Activated CD8-positive, alpha-beta memory T cell treated with anti-CD3 and anti-CD28 coated beads for 36 hours (primary cell): ENCODE results near the gene OPN4. TPM values are rescaled to one million over a fixed set of nuclear protein-coding genes. Genes with fewer than 3 reads are reported as not detected.
"Not testable (repeated sequence)": the region's sequence is repeated elsewhere in the genome, so short reads cannot be mapped to it uniquely, and the experiment has no call there.

Experiments used
- CTCF ChIA-PET: fragments of 350-600 bp; sonication (Branson Sonifier 250); formaldehyde crosslinking; loops from one replicate; lab custom pipeline; 2021; ENCODE audit warnings: antibody characterized with exemption; lab: Charles Lee
- POLR2A ChIA-PET: fragments of 350-600 bp; sonication (Branson Sonifier 250); formaldehyde crosslinking; loops from one replicate; lab custom pipeline; 2021; ENCODE audit warnings: antibody characterized with exemption; lab: Charles Lee
- total RNA-seq, 2 experiments: library from RNA; stranded (reverse); gene quantifications; one replicate each; pipeline ENCODE4 v1.2.3, GENCODE V29; 2021

OPN4 gene
- total RNA-seq: not detected

DNA sequence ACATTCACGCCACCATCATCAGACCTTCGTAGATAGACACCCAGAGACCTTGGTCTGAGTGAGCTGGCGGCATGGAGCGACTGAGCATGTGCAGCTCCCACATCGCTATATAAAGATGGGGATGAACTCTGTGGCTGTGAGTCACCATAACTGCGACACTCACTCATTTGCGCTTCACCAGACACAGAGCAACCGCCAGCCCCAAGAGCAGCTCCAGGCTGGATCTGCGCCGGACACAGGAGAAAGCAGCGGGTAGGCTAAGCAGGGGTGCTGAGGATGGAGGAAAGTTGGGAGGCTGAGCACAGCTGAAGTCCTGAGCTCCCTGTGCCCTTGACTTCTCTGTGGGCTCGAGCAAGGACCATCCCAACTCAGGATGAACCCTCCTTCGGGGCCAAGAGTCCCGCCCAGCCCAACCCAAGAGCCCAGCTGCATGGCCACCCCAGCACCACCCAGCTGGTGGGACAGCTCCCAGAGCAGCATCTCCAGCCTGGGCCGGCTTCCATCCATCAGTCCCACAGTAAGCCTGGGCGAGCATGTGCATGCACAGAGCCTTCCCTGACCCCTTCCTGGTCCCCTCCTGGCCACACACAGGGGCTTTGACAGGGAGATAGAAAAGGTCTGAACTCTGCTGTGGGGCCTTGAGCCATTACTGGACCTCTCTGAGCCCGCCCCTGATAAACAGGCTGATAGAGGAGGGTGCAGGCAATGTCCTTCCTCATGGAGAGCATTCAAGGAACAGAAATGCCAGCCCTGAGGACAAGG, at the start of gene OPN4:
OPN4 (plus strand) TSS at position 137 of the 762 bp plus-strand sequence; CDS start at position 374, 237 bp downstream.
- POLR2A ChIA-PET: no interaction called here
- CTCF ChIA-PET: no interaction called here

GRCh38 chr10:86607674-86608073, 46.7 kb upstream of the OPN4 start:
- ChIA-PET POLR2A (no interaction called here), CTCF (no interaction called here)

- ChIA-PET POLR2A (no interaction called here), CTCF (interaction anchor here (0.8 kb wide), 1 partner anchor 25 kb away, joined by 3 read pairs; no protein-coding TSS in a partner anchor)
Observed at GRCh38 chr10:86609920-86610319, 44.4 kb upstream of the OPN4 start.

DNA sequence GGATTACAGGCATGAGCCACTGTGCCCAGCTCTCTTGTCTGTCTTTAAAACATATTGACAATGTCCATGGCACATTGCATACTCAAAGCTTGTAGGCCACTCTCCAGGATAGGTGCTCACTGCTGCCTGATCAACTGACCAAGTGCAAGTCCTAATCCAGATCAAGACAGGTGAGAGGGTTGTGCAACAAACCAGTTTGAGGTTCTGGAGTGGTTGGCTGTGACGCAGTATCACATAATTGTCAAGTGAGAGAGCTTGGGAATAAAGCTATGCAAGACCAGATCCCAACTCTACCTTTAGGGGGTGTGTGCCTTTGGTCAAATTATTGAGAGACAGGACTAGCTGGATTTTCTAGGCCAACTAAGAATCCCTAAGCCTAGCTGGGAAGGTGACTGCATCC, 43.0 kb upstream of the OPN4 start:
- POLR2A ChIA-PET: no interaction called here
- CTCF ChIA-PET: no interaction called here

GRCh38 chr10:86613096-86613495, 41.3 kb upstream of the OPN4 start:
- POLR2A ChIA-PET: no interaction called here

GRCh38 chr10:86613905-86614304, 40.4 kb upstream of the OPN4 start:
- ChIA-PET CTCF (interaction anchor here (1.0 kb wide), 1 partner anchor 55 kb away, joined by 4 read pairs; no protein-coding TSS in a partner anchor), POLR2A (no interaction called here)

More at GRCh38 chr10:86613096-86613495, 41.3 kb upstream of the OPN4 start:
- CTCF ChIA-PET: interaction anchor here (1.0 kb wide), 1 partner anchor 54 kb away, joined by 4 read pairs; no protein-coding TSS in a partner anchor

DNA sequence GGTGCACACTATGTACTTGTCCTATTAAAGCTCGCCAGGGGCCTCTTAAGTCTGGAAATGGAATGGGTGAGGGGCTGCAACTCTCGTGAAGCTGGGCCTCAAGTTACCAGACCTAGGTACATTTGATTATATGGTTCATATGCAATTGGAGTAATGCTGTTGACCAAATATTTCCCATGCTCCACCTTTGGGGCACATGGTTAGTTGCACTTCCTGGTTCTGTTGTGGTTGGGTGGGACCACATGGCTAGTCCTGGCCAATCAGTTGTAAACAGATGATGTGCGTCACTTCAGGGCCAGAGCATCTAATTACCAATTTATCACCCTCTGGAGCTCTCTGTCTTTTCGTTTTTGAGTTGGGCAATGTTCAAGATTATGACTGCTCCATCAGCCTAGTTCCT, 39.5 kb upstream of the OPN4 start:
- CTCF ChIA-PET: no interaction called here
- POLR2A ChIA-PET: no interaction called here

GRCh38 chr10:86617278-86617677, 37.1 kb upstream of the OPN4 start:
- POLR2A ChIA-PET, CTCF ChIA-PET: not testable (repeated sequence)

DNA sequence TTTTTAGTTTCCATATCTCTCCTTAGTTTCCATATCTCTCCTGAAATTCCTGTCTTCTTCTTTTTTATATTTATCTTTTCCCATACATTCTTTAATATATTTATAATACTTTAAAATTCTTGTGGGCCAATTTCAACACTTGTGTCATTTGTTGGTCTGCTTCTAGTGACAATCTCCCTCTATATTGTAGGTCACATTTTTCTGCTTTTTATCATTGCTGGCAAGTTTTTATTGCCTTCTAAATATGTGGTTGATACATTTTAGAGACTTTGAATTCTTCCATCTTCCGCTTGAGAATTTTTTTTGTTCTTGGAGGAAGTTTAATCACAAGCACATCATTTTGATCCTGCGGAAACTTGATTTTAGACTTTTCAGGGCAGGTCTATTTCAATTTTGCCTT, 26.0 kb upstream of the OPN4 start:
- POLR2A ChIA-PET: no interaction called here
- CTCF ChIA-PET: no interaction called here

DNA sequence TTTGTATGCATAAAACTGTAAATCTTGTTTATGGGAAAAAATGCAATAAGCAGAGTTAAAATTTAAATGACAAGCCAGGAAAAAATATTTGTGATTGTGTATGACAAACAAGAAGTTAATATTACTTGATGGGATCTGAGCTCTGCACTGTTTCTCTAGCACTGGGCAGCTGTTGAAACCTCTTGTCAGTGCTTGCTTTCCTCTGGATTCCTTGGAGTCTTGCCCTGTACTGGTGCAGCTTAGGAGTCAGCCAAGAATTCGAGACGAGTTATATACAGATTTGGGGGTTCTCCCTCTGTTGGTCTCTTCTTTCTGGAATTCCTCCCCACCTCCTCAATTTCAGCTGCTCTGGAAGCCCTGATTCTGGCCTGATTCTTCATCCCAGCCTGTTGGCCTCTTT, 24.3 kb upstream of the OPN4 start:
- ChIA-PET POLR2A (no interaction called here), CTCF (interaction anchor here (0.6 kb wide), 1 partner anchor 108 kb away, joined by 3 read pairs; no protein-coding TSS in a partner anchor)

- CTCF ChIA-PET: interaction anchor here (0.8 kb wide), 1 partner anchor 232 kb away, joined by 3 read pairs; no protein-coding TSS in a partner anchor
- POLR2A ChIA-PET: no interaction called here
Observed at GRCh38 chr10:86632009-86632800, 22.1 kb upstream of the OPN4 start.

DNA sequence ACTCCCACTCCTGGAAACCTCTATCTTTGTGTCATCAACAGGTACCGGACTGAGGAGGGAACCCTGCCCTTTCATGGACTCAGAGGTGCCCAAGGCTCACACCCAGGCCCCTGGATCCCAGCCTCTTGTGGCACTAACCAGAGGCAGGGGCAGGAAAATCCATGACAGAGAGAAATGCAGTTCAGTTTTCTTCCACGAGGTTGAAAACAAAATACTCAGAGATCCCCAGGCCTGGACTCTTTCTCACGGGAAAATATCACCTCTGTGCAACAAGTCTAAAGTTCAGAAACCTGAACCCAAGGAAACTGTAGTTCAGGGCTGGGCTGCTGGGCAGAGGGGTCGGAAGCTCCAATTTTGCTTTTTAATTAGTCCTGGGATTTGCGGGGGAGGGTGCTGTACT, 21.4 kb upstream of the OPN4 start:
- ChIA-PET POLR2A (no interaction called here), CTCF (no interaction called here)

GRCh38 chr10:86635402-86635801, 18.9 kb upstream of the OPN4 start:
- POLR2A ChIA-PET: no interaction called here
- CTCF ChIA-PET: no interaction called here

DNA sequence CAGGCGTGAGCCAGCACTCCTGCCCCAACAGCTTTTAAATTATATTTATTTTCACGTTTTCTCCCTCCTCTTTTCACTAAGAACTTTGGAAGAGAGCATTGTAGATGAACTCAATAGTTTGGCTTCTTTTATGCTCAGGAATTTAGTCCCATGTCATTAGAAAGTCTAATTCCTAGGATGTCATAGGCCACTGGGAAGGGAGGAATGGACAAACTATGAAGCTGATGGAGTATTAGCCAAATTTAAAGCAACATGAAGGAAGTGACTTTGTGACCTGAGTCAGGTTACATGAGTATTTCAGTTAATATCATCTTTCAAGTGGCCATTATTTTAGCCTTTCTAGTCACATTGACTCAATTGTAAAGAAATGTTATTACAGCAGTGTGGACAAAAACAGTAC, 18.0 kb upstream of the OPN4 start:
- ChIA-PET POLR2A (no interaction called here), CTCF (no interaction called here)

- CTCF ChIA-PET: no interaction called here
- POLR2A ChIA-PET: no interaction called here
Observed at GRCh38 chr10:86642021-86642420, 12.3 kb upstream of the OPN4 start.

DNA sequence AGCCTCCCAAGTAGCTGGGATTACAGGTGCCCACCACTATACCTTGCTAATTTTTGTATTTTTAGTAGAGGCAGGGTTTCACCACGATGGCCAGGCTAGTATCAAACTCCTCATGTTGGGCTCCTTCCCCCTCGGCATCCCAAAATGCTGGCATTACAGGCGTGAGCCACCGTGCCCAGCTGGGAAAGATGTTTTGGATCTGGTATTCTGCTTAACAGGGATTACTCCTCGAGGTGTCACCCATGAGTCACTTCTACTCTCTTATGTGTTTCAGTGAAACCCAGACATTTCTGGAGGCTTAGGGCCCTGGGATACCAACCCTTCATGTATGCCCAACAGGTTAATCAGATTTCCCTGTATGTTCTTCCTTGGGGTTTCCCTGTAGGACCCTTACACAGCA, 11.8 kb upstream of the OPN4 start:
- ChIA-PET POLR2A (no interaction called here), CTCF (no interaction called here)

DNA sequence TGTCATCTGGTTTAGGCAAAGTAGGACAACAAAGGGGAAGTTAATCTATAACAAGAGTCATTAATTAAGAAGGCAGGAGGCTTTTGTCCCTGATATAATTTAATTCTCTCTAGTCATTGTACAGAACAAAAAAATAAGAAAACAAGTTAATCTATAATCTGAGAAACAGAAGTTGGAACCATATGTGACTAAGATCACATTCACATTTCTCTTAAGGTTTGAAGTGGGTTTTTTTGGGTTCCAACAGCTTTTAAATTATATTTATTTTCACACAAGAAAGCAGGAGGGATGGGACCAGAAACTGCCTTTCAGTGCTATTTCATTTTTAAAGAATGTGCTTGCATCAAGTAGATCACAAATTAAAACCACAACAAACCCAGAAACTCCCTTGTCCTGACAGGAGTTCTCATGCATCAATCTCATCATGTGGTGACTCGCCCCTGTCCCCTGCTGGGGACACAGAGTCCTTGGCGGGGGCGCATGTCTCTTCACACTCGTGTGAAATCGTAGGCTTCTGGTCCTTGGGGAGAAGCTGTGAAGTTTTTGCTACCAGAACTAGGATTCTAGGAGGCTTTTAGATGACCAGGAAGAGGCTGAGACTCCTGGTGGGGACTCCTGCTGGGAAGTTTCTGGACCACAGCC, 10.1 kb upstream of the OPN4 start:
- CTCF ChIA-PET: no interaction called here
- POLR2A ChIA-PET: no interaction called here

- ChIA-PET POLR2A (no interaction called here), CTCF (no interaction called here)
Observed at GRCh38 chr10:86644794-86645445, 9.4 kb upstream of the OPN4 start.

DNA sequence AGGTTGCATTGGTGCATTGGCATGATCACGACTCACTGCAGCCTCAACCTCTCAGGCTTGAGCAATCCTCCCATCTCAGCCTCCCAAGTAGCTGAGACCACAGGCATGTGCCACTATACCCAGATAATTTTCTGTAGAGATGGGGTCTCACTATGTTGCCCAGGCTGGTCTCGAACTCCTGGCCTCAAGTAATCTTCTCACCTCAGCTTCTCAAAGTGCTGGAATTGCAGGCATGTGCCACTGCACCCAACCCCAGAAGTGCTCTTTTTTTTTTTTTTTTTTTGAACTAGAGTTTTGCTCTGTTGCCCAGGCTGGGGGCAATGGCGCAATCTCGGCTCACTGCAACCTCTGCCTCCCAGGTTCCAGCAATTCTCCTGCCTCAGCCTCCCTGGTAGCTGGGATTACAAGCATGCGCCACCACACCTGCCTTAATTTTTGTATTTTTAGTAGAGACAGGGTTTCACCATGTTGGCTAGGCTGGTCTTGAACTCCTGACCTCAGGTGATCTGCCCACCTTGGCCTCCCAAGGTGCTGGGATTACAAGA, 8.7 kb upstream of the OPN4 start:
- POLR2A ChIA-PET, CTCF ChIA-PET: not testable (repeated sequence)
